ENCODE data around the gene CD1B. TPM values are rescaled to one million over a fixed set of nuclear protein-coding genes. Genes with fewer than 3 reads are reported as not detected.

Gene CD1B
- total RNA-seq, 1 experiment from 2014 or later = not detected

DNA sequence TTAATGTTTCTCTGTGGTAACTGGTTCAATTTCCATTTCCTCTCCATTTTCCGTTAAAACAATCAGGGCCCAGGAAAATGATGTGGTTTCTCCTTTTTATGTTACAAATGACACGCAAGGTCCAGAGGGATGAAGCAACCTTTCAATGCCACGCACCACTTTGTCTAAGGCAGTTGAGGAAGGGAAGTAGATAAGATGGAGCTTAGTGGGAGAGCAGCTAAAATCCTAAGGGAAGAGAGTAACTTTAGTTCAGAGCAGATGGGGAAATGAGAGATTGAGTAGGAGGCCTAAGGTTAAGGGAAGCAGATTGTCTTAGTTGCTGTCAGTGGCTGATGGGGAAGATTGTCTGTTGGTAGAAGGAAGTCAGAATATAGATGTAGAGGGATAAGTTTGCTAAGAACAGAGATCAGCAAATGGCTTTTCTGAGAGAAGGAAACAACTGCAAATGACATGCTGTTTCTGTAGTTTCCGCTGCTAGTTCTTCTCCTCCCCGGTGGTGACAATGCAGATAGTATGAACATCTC, 40.9 kb downstream of the CD1B start:
- H3K27ac ChIP-seq (ENCODE audit: low read length) = no peak overlapping the region
- no peaks in the 10 kb centered on the region for H3K36me3 ChIP-seq (ENCODE audit: control insufficient read depth, insufficient read depth, low read length)
- no peaks in the 10 kb centered on the region for H3K9me3 ChIP-seq (ENCODE audit: control insufficient read depth, insufficient read depth, low read depth, low read length)
- H3K4me1 ChIP-seq (ENCODE audit: control insufficient read depth, insufficient read depth, low read length) = no peaks in the 10 kb centered on the region
- H3K27me3 ChIP-seq (ENCODE audit: control insufficient read depth, insufficient read depth, low read length) = no peaks in the 10 kb centered on the region
- ChIA-PET POLR2A (no interaction called here), CTCF (no interaction called here)
- intact Hi-C loops (cut with micrococcal nuclease; ENCODE audit: unreplicated experiment) (no loop called here), in situ Hi-C loops (cut with HindIII; ENCODE audit: low pct_unique_long_range_greater_than_20kb, low sequenced_read_pairs) (no loop called here)
- TF ChIP-seq, protein P1, sequence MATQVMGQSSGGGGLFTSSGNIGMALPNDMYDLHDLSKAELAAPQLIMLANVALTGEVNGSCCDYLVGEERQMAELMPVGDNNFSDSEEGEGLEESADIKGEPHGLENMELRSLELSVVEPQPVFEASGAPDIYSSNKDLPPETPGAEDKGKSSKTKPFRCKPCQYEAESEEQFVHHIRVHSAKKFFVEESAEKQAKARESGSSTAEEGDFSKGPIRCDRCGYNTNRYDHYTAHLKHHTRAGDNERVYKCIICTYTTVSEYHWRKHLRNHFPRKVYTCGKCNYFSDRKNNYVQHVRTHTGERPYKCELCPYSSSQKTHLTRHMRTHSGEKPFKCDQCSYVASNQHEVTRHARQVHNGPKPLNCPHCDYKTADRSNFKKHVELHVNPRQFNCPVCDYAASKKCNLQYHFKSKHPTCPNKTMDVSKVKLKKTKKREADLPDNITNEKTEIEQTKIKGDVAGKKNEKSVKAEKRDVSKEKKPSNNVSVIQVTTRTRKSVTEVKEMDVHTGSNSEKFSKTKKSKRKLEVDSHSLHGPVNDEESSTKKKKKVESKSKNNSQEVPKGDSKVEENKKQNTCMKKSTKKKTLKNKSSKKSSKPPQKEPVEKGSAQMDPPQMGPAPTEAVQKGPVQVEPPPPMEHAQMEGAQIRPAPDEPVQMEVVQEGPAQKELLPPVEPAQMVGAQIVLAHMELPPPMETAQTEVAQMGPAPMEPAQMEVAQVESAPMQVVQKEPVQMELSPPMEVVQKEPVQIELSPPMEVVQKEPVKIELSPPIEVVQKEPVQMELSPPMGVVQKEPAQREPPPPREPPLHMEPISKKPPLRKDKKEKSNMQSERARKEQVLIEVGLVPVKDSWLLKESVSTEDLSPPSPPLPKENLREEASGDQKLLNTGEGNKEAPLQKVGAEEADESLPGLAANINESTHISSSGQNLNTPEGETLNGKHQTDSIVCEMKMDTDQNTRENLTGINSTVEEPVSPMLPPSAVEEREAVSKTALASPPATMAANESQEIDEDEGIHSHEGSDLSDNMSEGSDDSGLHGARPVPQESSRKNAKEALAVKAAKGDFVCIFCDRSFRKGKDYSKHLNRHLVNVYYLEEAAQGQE (IDR thresholded peaks at IDR 0.05; ENCODE audit: insufficient read depth in 1 of 2, low read depth in 2 of 2, low read length in 1 of 2) = no peak
- TF ChIP-seq, protein P2, sequence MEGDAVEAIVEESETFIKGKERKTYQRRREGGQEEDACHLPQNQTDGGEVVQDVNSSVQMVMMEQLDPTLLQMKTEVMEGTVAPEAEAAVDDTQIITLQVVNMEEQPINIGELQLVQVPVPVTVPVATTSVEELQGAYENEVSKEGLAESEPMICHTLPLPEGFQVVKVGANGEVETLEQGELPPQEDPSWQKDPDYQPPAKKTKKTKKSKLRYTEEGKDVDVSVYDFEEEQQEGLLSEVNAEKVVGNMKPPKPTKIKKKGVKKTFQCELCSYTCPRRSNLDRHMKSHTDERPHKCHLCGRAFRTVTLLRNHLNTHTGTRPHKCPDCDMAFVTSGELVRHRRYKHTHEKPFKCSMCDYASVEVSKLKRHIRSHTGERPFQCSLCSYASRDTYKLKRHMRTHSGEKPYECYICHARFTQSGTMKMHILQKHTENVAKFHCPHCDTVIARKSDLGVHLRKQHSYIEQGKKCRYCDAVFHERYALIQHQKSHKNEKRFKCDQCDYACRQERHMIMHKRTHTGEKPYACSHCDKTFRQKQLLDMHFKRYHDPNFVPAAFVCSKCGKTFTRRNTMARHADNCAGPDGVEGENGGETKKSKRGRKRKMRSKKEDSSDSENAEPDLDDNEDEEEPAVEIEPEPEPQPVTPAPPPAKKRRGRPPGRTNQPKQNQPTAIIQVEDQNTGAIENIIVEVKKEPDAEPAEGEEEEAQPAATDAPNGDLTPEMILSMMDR (IDR thresholded peaks at IDR 0.05) = no peak
- no peak for TF ChIP-seq TCF7L2 (IDR thresholded peaks at IDR 0.05; ENCODE audit: low read depth, low read length)
- no peak for TF ChIP-seq SIN3A (IDR thresholded peaks at IDR 0.05; ENCODE audit: borderline replicate concordance, insufficient read depth, low read depth, low read length)
- no peak for TF ChIP-seq POLR2AphosphoS5 (IDR thresholded peaks at IDR 0.05; ENCODE audit: low read depth, low read length)
- BruUV-seq (replicated peaks) = no TSS peak
- H3K4me3 ChIP-seq (ENCODE audit: low read depth in 2 of 2, low read length in 2 of 2) = no peak overlapping the region
- no peak for DNase-seq (ENCODE audit: low read depth, low spot score)
- no peak for ATAC-seq

DNA sequence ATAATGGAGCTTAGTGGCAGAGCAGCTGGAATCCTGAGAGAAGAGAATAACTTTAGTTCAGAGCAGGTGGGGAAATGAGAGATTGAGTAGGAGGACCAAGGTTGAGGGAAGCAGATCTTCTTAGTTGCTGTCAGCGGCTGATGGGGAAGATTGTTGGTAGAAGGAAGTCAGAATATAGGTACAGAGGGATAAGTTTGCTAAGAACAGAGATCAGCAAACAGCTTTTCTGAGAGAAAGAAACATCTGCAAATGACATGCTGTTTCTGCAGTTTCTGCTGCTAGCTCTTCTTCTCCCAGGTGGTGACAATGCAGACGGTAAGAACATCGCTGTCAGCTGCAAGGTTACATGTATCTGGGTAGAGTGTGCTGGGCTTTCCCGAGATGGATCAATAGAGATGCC, 41.5 kb downstream of the CD1B start, which contains the start of gene CD1C:
CD1C (plus strand) TSS at position 113 of the 400 bp plus-strand sequence; CDS start at position 255, 142 bp downstream.
- ChIA-PET POLR2A (no interaction called here), CTCF (no interaction called here)

More for the DNA sequence above, 41.5 kb downstream of the CD1B start, which contains the start of gene CD1C:
- intact Hi-C loops (cut with micrococcal nuclease; ENCODE audit: unreplicated experiment) (no loop called here), in situ Hi-C loops (cut with HindIII; ENCODE audit: low pct_unique_long_range_greater_than_20kb, low sequenced_read_pairs) (no loop called here)
- no peaks in the 10 kb centered on the region for H3K4me1 ChIP-seq (ENCODE audit: control insufficient read depth, insufficient read depth, low read length)
- H3K36me3 ChIP-seq (ENCODE audit: control insufficient read depth, insufficient read depth, low read length) = no peaks in the 10 kb centered on the region
- TF ChIP-seq SIN3A (IDR thresholded peaks at IDR 0.05; ENCODE audit: borderline replicate concordance, insufficient read depth, low read depth, low read length) (no peak), TCF7L2 (IDR thresholded peaks at IDR 0.05; ENCODE audit: low read depth, low read length) (no peak), POLR2AphosphoS5 (IDR thresholded peaks at IDR 0.05; ENCODE audit: low read depth, low read length) (no peak)
- TF ChIP-seq, protein P2 (IDR thresholded peaks at IDR 0.05) = no peak
- TF ChIP-seq, protein P1 (IDR thresholded peaks at IDR 0.05; ENCODE audit: insufficient read depth in 1 of 2, low read depth in 2 of 2, low read length in 1 of 2) = no peak
- no peaks in the 10 kb centered on the region for H3K27me3 ChIP-seq (ENCODE audit: control insufficient read depth, insufficient read depth, low read length)
- ATAC-seq (no peak), DNase-seq (ENCODE audit: low read depth, low spot score) (no peak)
- no peak within 1 kb of the TSS for H3K27ac ChIP-seq (ENCODE audit: low read length)
- BruUV-seq (replicated peaks) = no TSS peak
- H3K9me3 ChIP-seq (ENCODE audit: control insufficient read depth, insufficient read depth, low read depth, low read length) = no peaks in the 10 kb centered on the region
- no peak within 1 kb of the TSS for H3K4me3 ChIP-seq (ENCODE audit: low read depth in 2 of 2, low read length in 2 of 2)

Data from Panc1 (cell line).